Sigmoid colon (tissue), 4 donors: ENCODE data around the gene ACSL4.

ENCODE experiments used
- CTCF ChIP-seq, 4 experiments: fragments of 450-650 bp in 3 of 4; fragments of 200-600 bp in 1 of 4; IDR thresholded peaks; one replicate each; pipeline ENCODE4 v1.5.1; 2016 to 2019; ENCODE audit warnings: antibody characterized with exemption in 4 of 4, mild to moderate bottlenecking in 3 of 4, moderate library complexity in 2 of 4
- EP300 ChIP-seq, 4 donors: sonication (generic); formaldehyde crosslinking; IDR thresholded peaks; one replicate each; pipeline ENCODE4 v1.6.1; 2017; ENCODE audit warnings: antibody characterized with exemption in 4 of 4
- POLR2A ChIP-seq, 2 donors: fragments of 450-650 bp; IDR thresholded peaks; one replicate each; pipeline ENCODE4 v1.6.1; 2016; ENCODE audit warnings: antibody characterized with exemption in 2 of 2, mild to moderate bottlenecking in 2 of 2, moderate library complexity in 2 of 2
- POLR2AphosphoS5 ChIP-seq, 4 donors: sonication (generic); formaldehyde crosslinking; IDR thresholded peaks; one replicate each; pipeline ENCODE4 v1.6.1; 2017; ENCODE audit warnings: antibody characterized with exemption in 4 of 4

GRCh38 chrX:109735202-109735744 is 2.2 kb upstream of the ACSL4 start:
- TF ChIP-seq CTCF (IDR thresholded peaks at IDR 0.05) = no peak
- TF ChIP-seq POLR2A (IDR thresholded peaks at IDR 0.05) = no peak
- no peak for TF ChIP-seq POLR2AphosphoS5 (IDR thresholded peaks at IDR 0.05)
- TF ChIP-seq EP300 (IDR thresholded peaks at IDR 0.05) = no peak
